Measurements from ENCODE around the gene FLNB. TPM values are rescaled to one million over a fixed set of nuclear protein-coding genes. Genes with fewer than 3 reads are reported as not detected.

FLNB gene
- total RNA-seq, 1 donor from 2014 or later, result 32.0 TPM

DNA sequence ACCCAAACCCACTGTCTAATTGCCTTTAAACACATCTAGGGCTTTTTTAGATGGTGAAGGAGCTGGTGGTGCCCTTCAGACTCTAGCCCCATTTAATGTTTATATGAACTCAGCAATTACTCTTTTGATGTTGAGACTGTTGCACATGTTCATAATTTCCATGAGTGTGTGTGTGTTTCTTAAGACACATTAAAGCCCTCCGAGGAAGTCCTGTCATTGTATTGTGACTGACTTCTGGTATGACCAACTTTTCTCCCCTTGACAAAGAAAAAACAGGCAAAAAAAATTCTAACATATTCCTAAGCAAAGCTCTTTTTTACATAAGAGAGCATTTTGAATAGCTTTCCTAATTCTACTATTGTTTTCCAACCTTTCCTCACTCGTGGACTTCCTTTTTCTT is 91.6 kb downstream of the FLNB start:
- Histone ChIP-seq H3F3A (ENCODE audit: low read depth) (no peaks in the 10 kb centered on the region), H3K79me2 (ENCODE audit: low read depth) (no peaks in the 10 kb centered on the region), H2AFZ (replicated peaks) (no peak overlapping the region), H3K9ac (no peak overlapping the region), H3K27me3 (no peaks in the 10 kb centered on the region), H4K20me1 (ENCODE audit: low read depth) (no peaks in the 10 kb centered on the region), H3K36me3 (no peaks in the 10 kb centered on the region), H3K9me3 (ENCODE audit: low read depth) (no peaks in the 10 kb centered on the region), H3K27ac (no peak overlapping the region), H3K4me1 (no peaks in the 10 kb centered on the region), H3K4me3 (no peak overlapping the region), H3K4me2 (no peak overlapping the region)
- peaks cover 6% of the 10 kb centered on the region for H3K27me3 Mint-ChIP-seq (ENCODE audit: insufficient read depth, low read depth)
- H3K36me3 Mint-ChIP-seq, result peaks cover 21% of the 10 kb centered on the region
- no peak overlapping the region for H3K27ac Mint-ChIP-seq
- no peaks in the 10 kb centered on the region for H3K9me3 Mint-ChIP-seq
- TF ChIP-seq EZH2phosphoT487 (IDR thresholded peaks at IDR 0.05), result no peak
- no peak for TF ChIP-seq EZH2 (IDR thresholded peaks at IDR 0.05)
- no peak for DNase-seq (ENCODE audit: low spot score)
- no peaks in the 10 kb centered on the region for H3K4me1 Mint-ChIP-seq
- H3K4me3 Mint-ChIP-seq, result no peak overlapping the region

DNA sequence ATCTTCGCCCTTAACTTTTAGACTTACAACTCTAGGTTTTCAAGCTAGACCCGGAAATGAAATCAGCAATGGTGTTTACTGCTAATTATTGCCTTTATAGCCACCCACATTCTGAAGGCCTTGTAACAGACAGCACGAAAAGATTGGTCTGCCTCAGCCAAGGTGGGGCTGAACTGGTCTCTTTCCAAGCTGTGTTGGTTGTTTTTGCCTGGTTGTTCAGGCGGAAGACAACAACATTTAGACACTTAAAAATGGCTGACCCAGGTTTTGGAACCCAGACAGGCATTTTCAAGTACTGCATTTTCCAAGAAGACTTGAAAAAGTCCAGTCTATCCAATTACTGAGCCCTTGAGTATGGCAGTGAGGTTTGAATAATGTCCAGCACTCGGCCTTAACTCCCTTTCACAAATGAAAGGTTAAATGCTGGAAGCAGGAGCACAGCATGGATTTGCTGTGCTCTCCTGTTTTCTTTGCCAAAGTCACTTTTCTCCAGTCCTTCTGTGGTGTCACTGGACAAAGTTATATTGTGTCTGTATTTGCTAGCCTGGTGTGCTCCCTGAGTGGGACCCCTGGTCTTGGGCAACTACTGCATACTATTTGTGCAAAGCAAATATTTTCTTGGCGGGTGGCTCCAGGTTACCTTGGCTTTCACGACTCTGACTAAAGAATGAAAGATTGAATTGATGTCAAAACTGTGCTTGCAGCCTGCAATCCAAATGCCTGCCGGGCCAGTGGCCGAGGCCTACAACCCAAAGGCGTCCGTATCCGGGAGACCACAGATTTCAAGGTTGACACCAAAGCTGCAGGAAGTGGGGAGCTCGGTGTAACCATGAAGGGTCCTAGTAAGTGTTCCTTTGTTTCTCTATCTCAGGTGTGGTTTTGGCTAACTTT is 93.5 kb downstream of the FLNB start:
- Histone ChIP-seq H3K4me2 (no peak overlapping the region), H3K9ac (no peak overlapping the region), H3K27ac (no peak overlapping the region), H3K4me1 (no peaks in the 10 kb centered on the region), H3F3A (ENCODE audit: low read depth) (no peaks in the 10 kb centered on the region), H3K9me3 (ENCODE audit: low read depth) (no peaks in the 10 kb centered on the region), H3K27me3 (no peaks in the 10 kb centered on the region), H3K79me2 (ENCODE audit: low read depth) (no peaks in the 10 kb centered on the region), H3K36me3 (no peaks in the 10 kb centered on the region), H2AFZ (replicated peaks) (no peak overlapping the region), H3K4me3 (no peak overlapping the region), H4K20me1 (ENCODE audit: low read depth) (no peaks in the 10 kb centered on the region)
- no peaks in the 10 kb centered on the region for H3K4me1 Mint-ChIP-seq
- no peak for DNase-seq (ENCODE audit: low spot score)
- H3K36me3 Mint-ChIP-seq, result peaks cover 21% of the 10 kb centered on the region
- no peaks in the 10 kb centered on the region for H3K9me3 Mint-ChIP-seq
- TF ChIP-seq CTCF (IDR thresholded peaks at IDR 0.05) (no peak), EZH2 (IDR thresholded peaks at IDR 0.05) (no peak), EZH2phosphoT487 (IDR thresholded peaks at IDR 0.05) (no peak)
- no peak overlapping the region for H3K4me3 Mint-ChIP-seq
- H3K27ac Mint-ChIP-seq, result no peak overlapping the region
- peaks cover 4% of the 10 kb centered on the region for H3K27me3 Mint-ChIP-seq (ENCODE audit: insufficient read depth, low read depth)

DNA sequence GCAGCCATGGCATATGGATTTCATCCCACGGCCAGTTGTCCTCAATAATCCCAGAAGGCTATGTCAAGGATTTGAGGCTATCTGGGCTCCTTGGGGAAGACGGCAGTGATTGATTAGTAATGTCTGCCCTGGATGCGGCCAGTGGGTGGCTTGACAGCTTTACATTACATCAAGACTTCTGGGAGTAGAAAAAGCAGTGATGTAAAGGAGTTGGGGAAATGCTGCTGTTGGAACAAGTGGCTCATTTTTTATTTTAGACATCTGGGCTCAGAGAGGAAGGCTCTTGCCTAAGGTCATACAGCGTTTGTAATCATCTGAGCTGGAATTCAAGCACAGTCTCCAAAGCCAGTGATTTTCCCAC is 94.1 kb downstream of the FLNB start:
- Histone ChIP-seq H3K79me2 (ENCODE audit: low read depth) (no peaks in the 10 kb centered on the region), H3K9ac (no peak overlapping the region), H3K4me3 (no peak overlapping the region), H3K27ac (no peak overlapping the region), H4K20me1 (ENCODE audit: low read depth) (no peaks in the 10 kb centered on the region), H2AFZ (replicated peaks) (no peak overlapping the region), H3K4me2 (no peak overlapping the region), H3F3A (ENCODE audit: low read depth) (no peaks in the 10 kb centered on the region), H3K36me3 (no peaks in the 10 kb centered on the region), H3K4me1 (no peaks in the 10 kb centered on the region), H3K9me3 (ENCODE audit: low read depth) (no peaks in the 10 kb centered on the region), H3K27me3 (no peaks in the 10 kb centered on the region)
- Mint-ChIP-seq H3K4me3 (no peak overlapping the region), H3K4me1 (no peaks in the 10 kb centered on the region), H3K27ac (no peak overlapping the region), H3K27me3 (ENCODE audit: insufficient read depth, low read depth) (peaks cover 5% of the 10 kb centered on the region), H3K36me3 (peaks cover 22% of the 10 kb centered on the region), H3K9me3 (no peaks in the 10 kb centered on the region)
- no peak for TF ChIP-seq EZH2 (IDR thresholded peaks at IDR 0.05)
- no peak for TF ChIP-seq CTCF (IDR thresholded peaks at IDR 0.05)
- TF ChIP-seq EZH2phosphoT487 (IDR thresholded peaks at IDR 0.05), result no peak
- no peak for DNase-seq (ENCODE audit: low spot score)

DNA sequence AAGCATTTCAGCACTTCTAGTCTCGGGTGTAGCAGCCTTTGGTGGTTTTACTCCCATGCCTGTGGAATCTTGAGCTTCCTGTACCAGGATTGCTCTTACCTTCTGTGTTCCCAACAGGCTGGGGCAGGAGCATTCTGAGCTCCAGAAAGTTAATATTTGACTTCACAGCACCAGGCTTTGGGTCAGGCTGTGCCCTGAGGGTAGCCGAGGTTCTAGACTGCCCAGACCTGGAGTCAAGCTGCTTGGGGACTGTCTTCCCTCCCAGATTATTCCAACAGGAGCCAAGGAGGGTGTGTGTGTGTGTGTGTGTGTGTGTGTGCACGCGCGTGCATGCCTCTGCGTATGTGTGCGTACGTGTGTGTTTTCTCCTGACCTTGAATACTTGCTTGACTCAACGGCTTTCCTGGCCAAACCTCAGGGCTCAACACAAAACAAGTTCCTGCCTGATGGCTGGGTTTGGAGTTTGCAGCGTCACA is 94.8 kb downstream of the FLNB start:
- no peaks in the 10 kb centered on the region for H3K79me2 ChIP-seq (ENCODE audit: low read depth)

More for the DNA sequence above, 94.8 kb downstream of the FLNB start:
- Histone ChIP-seq H3F3A (ENCODE audit: low read depth) (no peaks in the 10 kb centered on the region), H3K4me2 (no peak overlapping the region), H4K20me1 (ENCODE audit: low read depth) (no peaks in the 10 kb centered on the region), H3K9me3 (ENCODE audit: low read depth) (no peaks in the 10 kb centered on the region), H3K4me3 (no peak overlapping the region), H2AFZ (replicated peaks) (no peak overlapping the region), H3K27me3 (no peaks in the 10 kb centered on the region), H3K4me1 (no peaks in the 10 kb centered on the region), H3K36me3 (no peaks in the 10 kb centered on the region), H3K9ac (no peak overlapping the region), H3K27ac (no peak overlapping the region)
- H3K4me3 Mint-ChIP-seq, result no peak overlapping the region
- TF ChIP-seq CTCF (IDR thresholded peaks at IDR 0.05) (no peak), EZH2phosphoT487 (IDR thresholded peaks at IDR 0.05) (no peak), EZH2 (IDR thresholded peaks at IDR 0.05) (no peak)
- no peak overlapping the region for H3K27ac Mint-ChIP-seq
- no peak for DNase-seq (ENCODE audit: low spot score)
- peaks cover 23% of the 10 kb centered on the region for H3K36me3 Mint-ChIP-seq
- no peaks in the 10 kb centered on the region for H3K4me1 Mint-ChIP-seq
- no peaks in the 10 kb centered on the region for H3K9me3 Mint-ChIP-seq
- peaks cover 5% of the 10 kb centered on the region for H3K27me3 Mint-ChIP-seq (ENCODE audit: insufficient read depth, low read depth)
